A549 (cell line): ENCODE data around the gene PCDH15. TPM values are rescaled to one million over a fixed set of nuclear protein-coding genes. Genes with fewer than 3 reads are reported as not detected.

ENCODE experiments used
- ATAC-seq, 2 experiments: fragments of 200-7000 bp in 1 of 2; fragments of >200 bp in 1 of 2; cut with Nextera tagmentation in 1 of 2; cut with Tn5 transposase in 1 of 2; 3 replicates each; pipeline versions ENCODE4 v1.8.0 to v1.9.1; 2018 to 2020; ENCODE audit warnings: mild to moderate bottlenecking in 1 of 2, moderate library complexity in 1 of 2
- CTCF ChIA-PET: fragments of 300-600 bp; sonication (Branson Sonifier 250); formaldehyde crosslinking; extraction: SDS; loops from one replicate; lab custom pipeline; 2021; ENCODE audit warnings: antibody characterized with exemption, inconsistent platforms; lab: Yijun Ruan, JAX
- POLR2A ChIA-PET: fragments of 350-600 bp; formaldehyde crosslinking; extraction: SDS; loops from one replicate; lab custom pipeline; 2021; ENCODE audit warnings: antibody characterized with exemption, inconsistent platforms; lab: Yijun Ruan, JAX
- DNase-seq, 2 experiments: peaks; one replicate each; pipeline versions ENCODE4 v3.0.0 to v3.0.0-alpha.2; 2011 to 2016; ENCODE audit warnings: low read depth in 1 of 2, low spot score in 1 of 2
- FAIRE-seq: peaks from 2 replicates; lab custom pipeline; 2011; peaks lifted over from hg19 to GRCh38; lab: Jason Lieb, UNC
- H3K27ac ChIP-seq, 2 experiments: fragments of >200 bp; sonication (Bioruptor Twin); formaldehyde crosslinking; 3 replicates each; pipeline ENCODE4 v1.5.1; 2016 to 2017
- H3K4me1 ChIP-seq: fragments of >200 bp; sonication (Bioruptor Twin); formaldehyde crosslinking; 3 replicates; pipeline ENCODE4 v1.6.1; 2016
- H3K4me2 ChIP-seq: fragments of >200 bp; sonication (Bioruptor Twin); formaldehyde crosslinking; 3 replicates; pipeline ENCODE4 v1.6.1; 2016
- H3K4me3 ChIP-seq: fragments of >200 bp; sonication (Bioruptor Twin); formaldehyde crosslinking; 3 replicates; pipeline ENCODE4 v1.5.1; 2016
- H3K9me3 ChIP-seq: fragments of >200 bp; sonication (Bioruptor Twin); formaldehyde crosslinking; 3 replicates; pipeline ENCODE4 v1.6.1; 2016
- ATOH8 ChIP-seq: fragments of 250-450 bp; sonication (Bioruptor Pico); IDR thresholded peaks from 2 replicates; pipeline ENCODE4 v1.5.0; 2020; ENCODE audit warnings: low read depth, mild to moderate bottlenecking, moderate library complexity
- BCL3 ChIP-seq: fragments of >200 bp; sonication (Bioruptor Twin); formaldehyde crosslinking; IDR thresholded peaks from 3 replicates; pipeline ENCODE4 v1.6.1; 2016
- CEBPB ChIP-seq, 2 experiments: fragments of >200 bp in 1 of 2; sonication (Bioruptor Twin) in 1 of 2; formaldehyde crosslinking in 1 of 2; IDR thresholded peaks; 2 replicates each; pipeline ENCODE4 v1.6.1; 2012 to 2016
- CHD2 ChIP-seq: fragments of 150-350 bp; IDR thresholded peaks from 2 replicates; pipeline ENCODE4 v1.6.1; 2014; ENCODE audit warnings: low read length; ENCODE audit not compliant: partially characterized antibody
- CHD4 ChIP-seq: fragments of 200-600 bp; sonication (generic); IDR thresholded peaks from 2 replicates; pipeline ENCODE4 v1.6.1; 2016; ENCODE audit warnings: antibody characterized with exemption, mild to moderate bottlenecking, borderline replicate concordance
- EHMT2 ChIP-seq: fragments of 200-600 bp; sonication (generic); IDR thresholded peaks from 2 replicates; pipeline ENCODE4 v1.6.1; 2016; ENCODE audit warnings: antibody characterized with exemption, low read depth, mild to moderate bottlenecking, moderate library complexity
- ELK1 ChIP-seq: fragments of 150-350 bp; IDR thresholded peaks from 2 replicates; pipeline ENCODE4 v1.6.1; 2014; ENCODE audit warnings: low read depth, mild to moderate bottlenecking, low read length
- HES2 ChIP-seq: fragments of >200 bp; sonication (Bioruptor Twin); formaldehyde crosslinking; IDR thresholded peaks from 2 replicates; pipeline ENCODE4 v1.6.1; 2016
- HEYL ChIP-seq: fragments of 250-450 bp; sonication (Bioruptor Pico); IDR thresholded peaks from 2 replicates; pipeline ENCODE4 v1.8.0; 2021; ENCODE audit warnings: mild to moderate bottlenecking, moderate library complexity
- JUNB ChIP-seq: fragments of >200 bp; sonication (Bioruptor Twin); formaldehyde crosslinking; IDR thresholded peaks from 2 replicates; pipeline ENCODE4 v1.6.1; 2016
- KDM1A ChIP-seq: fragments of 200-600 bp; sonication (generic); IDR thresholded peaks from 2 replicates; pipeline ENCODE4 v1.6.1; 2016; ENCODE audit warnings: low read depth, mild to moderate bottlenecking
- NR3C1 ChIP-seq: fragments of >200 bp; sonication (Bioruptor Twin); formaldehyde crosslinking; IDR thresholded peaks from 3 replicates; pipeline ENCODE4 v1.6.1; 2017
- PBX3 ChIP-seq: IDR thresholded peaks from 2 replicates; pipeline ENCODE4 v1.6.1; 2012
- PHF8 ChIP-seq: fragments of 200-600 bp; sonication (generic); IDR thresholded peaks from 2 replicates; pipeline ENCODE4 v1.6.1; 2016; ENCODE audit warnings: low read depth, mild to moderate bottlenecking, antibody characterized with exemption, moderate library complexity, borderline replicate concordance
- POLR2A ChIP-seq: IDR thresholded peaks from 2 replicates; pipeline ENCODE4 v1.6.1; 2012; ENCODE audit warnings: mild to moderate bottlenecking, low read length
- POLR2AphosphoS2 ChIP-seq: conservative IDR thresholded peaks from 2 replicates; pipeline ENCODE4 v1.6.1; 2012; ENCODE audit warnings: low read length, improper control_type of control experiment, inconsistent platforms
- RAD21 ChIP-seq, 2 experiments: fragments of >200 bp in 1 of 2; sonication (Bioruptor Twin) in 1 of 2; formaldehyde crosslinking in 1 of 2; IDR thresholded peaks in 1 of 2; conservative IDR thresholded peaks in 1 of 2; 2 replicates in 1 of 2; 3 replicates in 1 of 2; pipeline ENCODE4 v1.6.1; 2012 to 2018; ENCODE audit warnings: inconsistent platforms in 1 of 2
- RARB ChIP-seq: fragments of 250-450 bp; sonication (Bioruptor Pico); IDR thresholded peaks from 2 replicates; pipeline ENCODE4 v1.8.0; 2021; ENCODE audit warnings: mild to moderate bottlenecking, moderate library complexity
- SREBF2 ChIP-seq: fragments of 450-650 bp; IDR thresholded peaks from 2 replicates; pipeline ENCODE4 v1.6.1; 2014; ENCODE audit warnings: mild to moderate bottlenecking, moderate library complexity
- TFCP2L1 ChIP-seq: fragments of 250-450 bp; sonication (Bioruptor Pico); IDR thresholded peaks from 2 replicates; pipeline ENCODE4 v1.5.0; 2021; ENCODE audit warnings: mild to moderate bottlenecking
- TP53 ChIP-seq: fragments of 250-450 bp; sonication (Bioruptor Pico); IDR thresholded peaks from 2 replicates; pipeline ENCODE4 v1.5.0; 2021; ENCODE audit warnings: mild to moderate bottlenecking, moderate library complexity
- ZC3H11A ChIP-seq: fragments of 450-650 bp; IDR thresholded peaks from 2 replicates; pipeline ENCODE4 v1.6.1; 2014; ENCODE audit warnings: antibody characterized with exemption, mild to moderate bottlenecking
- ZFP36 ChIP-seq: fragments of 450-650 bp; IDR thresholded peaks from 2 replicates; pipeline ENCODE4 v1.6.1; 2014; ENCODE audit warnings: borderline replicate concordance; ENCODE audit not compliant: partially characterized antibody
- ZNF302 ChIP-seq: fragments of 250-450 bp; sonication (Bioruptor Pico); IDR thresholded peaks from 2 replicates; pipeline ENCODE4 v1.9.0; 2021; ENCODE audit warnings: inconsistent platforms, mild to moderate bottlenecking, moderate library complexity
- ZSCAN20 ChIP-seq: fragments of 250-450 bp; sonication (Bioruptor Pico); IDR thresholded peaks from 2 replicates; pipeline ENCODE4 v1.8.0; 2022; ENCODE audit warnings: mild to moderate bottlenecking, moderate library complexity
- WGBS: methylation state at CpG from one replicate; pipeline ENCODE4 v1.1.6; 2017; ENCODE audit errors: missing lambda C conversion rate; 5-methylcytosine and 5-hydroxymethylcytosine counted together
- polyA plus RNA-seq, 4 experiments: library from polyadenylated mRNA; depleted of rRNA in 3 of 4; stranded (reverse); fragments of >200 nt; fragmentation: RNase III in 1 of 4; extraction: RNeasy Plus Mini Kit Qiagen cat#74134 plus additional on column Dnase treatment in 1 of 4; gene quantifications; 2 replicates in 3 of 4; 3 replicates in 1 of 4; pipeline ENCODE4 v1.2.3, GENCODE V29; 2011 to 2017
- TF ChIP-seq, protein P1 (sequence below): fragments of 200-600 bp; sonication (generic); IDR thresholded peaks from 2 replicates; pipeline ENCODE4 v1.6.1; 2016; ENCODE audit warnings: antibody characterized with exemption, mild to moderate bottlenecking, moderate library complexity
- TF ChIP-seq, protein P2 (sequence below): IDR thresholded peaks from 2 replicates; pipeline ENCODE4 v1.6.1; 2012; ENCODE audit warnings: low read depth, borderline replicate concordance
- TF ChIP-seq, protein P3 (sequence below): IDR thresholded peaks from 2 replicates; pipeline ENCODE4 v1.6.1; 2012

PCDH15 gene
- polyA plus RNA-seq, 2 of the 4 experiments (the other 2 are of a cell fraction): 0.03 TPM; not detected in 1

- no peak overlapping the region for H3K4me2 ChIP-seq
- ChIA-PET CTCF (no interaction called here), POLR2A (no interaction called here)
- ATAC-seq: no peak
- H3K9me3 ChIP-seq: no peaks in the 10 kb centered on the region
- H3K27ac ChIP-seq: no peak overlapping the region
- FAIRE-seq: no peak
- H3K4me3 ChIP-seq: no peak overlapping the region
- no peaks in the 10 kb centered on the region for H3K4me1 ChIP-seq
- WGBS: 3% methylated on average over 3 of the region's 3 CpGs
- TF ChIP-seq CEBPB (IDR thresholded peaks at IDR 0.05) (no peak), JUNB (no peak), PHF8 (no peak), POLR2AphosphoS2 (no peak), RAD21 (conservative IDR thresholded peaks at IDR 0.05 in 1 of 2, IDR thresholded peaks at IDR 0.05 in 1 of 2) (no peak), HES2 (no peak), ATOH8 (CRISPR knock-in tag) (no peak), SREBF2 (no peak), ZSCAN20 (CRISPR knock-in tag) (no peak), ZNF302 (no peak), TFCP2L1 (CRISPR knock-in tag) (no peak), RARB (CRISPR knock-in tag) (no peak), NR3C1 (no peak), TP53 (CRISPR knock-in tag) (no peak), BCL3 (no peak), ZFP36 (no peak), KDM1A (no peak)
- TF ChIP-seq, protein P1, sequence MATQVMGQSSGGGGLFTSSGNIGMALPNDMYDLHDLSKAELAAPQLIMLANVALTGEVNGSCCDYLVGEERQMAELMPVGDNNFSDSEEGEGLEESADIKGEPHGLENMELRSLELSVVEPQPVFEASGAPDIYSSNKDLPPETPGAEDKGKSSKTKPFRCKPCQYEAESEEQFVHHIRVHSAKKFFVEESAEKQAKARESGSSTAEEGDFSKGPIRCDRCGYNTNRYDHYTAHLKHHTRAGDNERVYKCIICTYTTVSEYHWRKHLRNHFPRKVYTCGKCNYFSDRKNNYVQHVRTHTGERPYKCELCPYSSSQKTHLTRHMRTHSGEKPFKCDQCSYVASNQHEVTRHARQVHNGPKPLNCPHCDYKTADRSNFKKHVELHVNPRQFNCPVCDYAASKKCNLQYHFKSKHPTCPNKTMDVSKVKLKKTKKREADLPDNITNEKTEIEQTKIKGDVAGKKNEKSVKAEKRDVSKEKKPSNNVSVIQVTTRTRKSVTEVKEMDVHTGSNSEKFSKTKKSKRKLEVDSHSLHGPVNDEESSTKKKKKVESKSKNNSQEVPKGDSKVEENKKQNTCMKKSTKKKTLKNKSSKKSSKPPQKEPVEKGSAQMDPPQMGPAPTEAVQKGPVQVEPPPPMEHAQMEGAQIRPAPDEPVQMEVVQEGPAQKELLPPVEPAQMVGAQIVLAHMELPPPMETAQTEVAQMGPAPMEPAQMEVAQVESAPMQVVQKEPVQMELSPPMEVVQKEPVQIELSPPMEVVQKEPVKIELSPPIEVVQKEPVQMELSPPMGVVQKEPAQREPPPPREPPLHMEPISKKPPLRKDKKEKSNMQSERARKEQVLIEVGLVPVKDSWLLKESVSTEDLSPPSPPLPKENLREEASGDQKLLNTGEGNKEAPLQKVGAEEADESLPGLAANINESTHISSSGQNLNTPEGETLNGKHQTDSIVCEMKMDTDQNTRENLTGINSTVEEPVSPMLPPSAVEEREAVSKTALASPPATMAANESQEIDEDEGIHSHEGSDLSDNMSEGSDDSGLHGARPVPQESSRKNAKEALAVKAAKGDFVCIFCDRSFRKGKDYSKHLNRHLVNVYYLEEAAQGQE: no peak
- TF ChIP-seq, protein P2, sequence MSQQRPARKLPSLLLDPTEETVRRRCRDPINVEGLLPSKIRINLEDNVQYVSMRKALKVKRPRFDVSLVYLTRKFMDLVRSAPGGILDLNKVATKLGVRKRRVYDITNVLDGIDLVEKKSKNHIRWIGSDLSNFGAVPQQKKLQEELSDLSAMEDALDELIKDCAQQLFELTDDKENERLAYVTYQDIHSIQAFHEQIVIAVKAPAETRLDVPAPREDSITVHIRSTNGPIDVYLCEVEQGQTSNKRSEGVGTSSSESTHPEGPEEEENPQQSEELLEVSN: no peak
- no peak for DNase-seq
These were observed 206.7 kb downstream of the PCDH15 start for GRCh38 chr10:54594289-54594688.

GRCh38 chr10:54587971-54588370 lies 213.1 kb downstream of the PCDH15 start:
- Histone ChIP-seq H3K4me2 (no peak overlapping the region), H3K27ac (no peak overlapping the region), H3K9me3 (no peaks in the 10 kb centered on the region), H3K4me3 (no peak overlapping the region), H3K4me1 (no peaks in the 10 kb centered on the region)
- POLR2A ChIA-PET: no interaction called here
- no peak for ATAC-seq
- no peak for FAIRE-seq
- CTCF ChIA-PET: no interaction called here
- 2% methylated on average over 2 of the region's 2 CpGs for WGBS
- no peak for DNase-seq
- TF ChIP-seq HEYL (CRISPR knock-in tag) (no peak), POLR2A (no peak), CHD2 (no peak), CHD4 (no peak), ZC3H11A (no peak), TP53 (CRISPR knock-in tag) (no peak), ELK1 (no peak), PBX3 (no peak), ZNF302 (no peak), EHMT2 (no peak), SREBF2 (no peak), POLR2AphosphoS2 (no peak)
- TF ChIP-seq, protein P3, sequence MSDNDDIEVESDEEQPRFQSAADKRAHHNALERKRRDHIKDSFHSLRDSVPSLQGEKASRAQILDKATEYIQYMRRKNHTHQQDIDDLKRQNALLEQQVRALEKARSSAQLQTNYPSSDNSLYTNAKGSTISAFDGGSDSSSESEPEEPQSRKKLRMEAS: no peak
- TF ChIP-seq, protein P2: no peak
